Loucy (cell line): Measurements from ENCODE around the gene COL25A1.

Source experiments
- CTCF ChIP-seq: fragments of 200-600 bp; sonication (generic); conservative IDR thresholded peaks from 2 replicates; pipeline ENCODE4 v1.5.1; 2014; ENCODE audit warnings: mild to moderate bottlenecking, antibody characterized with exemption, low read length
- EZH2phosphoT487 ChIP-seq: fragments of 200-600 bp; IDR thresholded peaks from 2 replicates; pipeline ENCODE4 v1.6.1; 2018; ENCODE audit warnings: antibody characterized with exemption, mild to moderate bottlenecking, moderate library complexity, borderline replicate concordance

- TF ChIP-seq EZH2phosphoT487 = no peak
- no peak for TF ChIP-seq CTCF
Observed at GRCh38 chr4:108943976-108944591, 358.4 kb downstream of the COL25A1 start.
